NOMO-1 (cell line): Measurements from ENCODE around the gene SMIM14.
A peak's percentile ranks its signal among the peaks of the same experiment; 100 is the strongest.
"Not testable (repeated sequence)": the region's sequence is repeated elsewhere in the genome, so short reads cannot be mapped to it uniquely, and the experiment has no call there.

Experiments
- DNase-seq, 2 experiments: peaks; one replicate each; lab custom pipeline; 2025; ENCODE audit not compliant: unreplicated experiment in 2 of 2; lab: John Stamatoyannopoulos, UW

SMIM14 gene

DNA sequence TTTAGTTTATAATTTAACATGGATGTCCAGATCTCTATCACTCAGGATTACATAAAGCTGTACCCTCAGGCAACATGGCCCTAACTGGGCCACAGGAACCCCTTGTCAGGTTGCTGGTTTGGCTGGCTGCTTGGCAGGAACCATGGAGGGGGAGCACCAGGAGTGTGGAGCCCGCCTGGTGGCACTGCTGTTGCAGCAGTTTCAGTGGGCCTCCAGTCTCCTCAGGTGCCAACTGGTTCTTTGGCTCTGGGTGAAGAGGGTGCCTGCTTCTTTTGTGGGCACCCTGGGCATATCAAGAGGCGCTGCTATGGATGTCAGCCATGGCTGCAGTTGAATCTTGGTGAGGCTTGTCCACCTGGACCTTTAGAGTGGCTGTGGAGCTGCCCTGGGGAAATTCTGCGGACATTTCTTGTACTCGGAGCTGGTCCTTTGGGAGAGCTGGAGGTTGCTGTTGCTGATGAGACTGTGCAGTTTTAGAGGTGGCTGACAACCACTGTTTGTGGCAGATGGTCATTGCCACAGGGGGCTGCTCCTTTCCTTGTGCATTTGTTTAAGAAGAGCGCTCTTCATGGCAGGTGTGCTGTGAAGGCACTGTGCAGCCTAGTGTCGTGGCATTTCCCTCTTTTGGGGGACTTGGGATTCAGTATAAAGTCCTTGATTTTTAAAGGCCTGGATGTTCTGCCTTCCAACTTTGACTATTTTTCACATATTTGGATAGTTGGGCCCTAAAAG is 10.3 kb upstream of the SMIM14 start:
- DNase-seq = no peak

DNA sequence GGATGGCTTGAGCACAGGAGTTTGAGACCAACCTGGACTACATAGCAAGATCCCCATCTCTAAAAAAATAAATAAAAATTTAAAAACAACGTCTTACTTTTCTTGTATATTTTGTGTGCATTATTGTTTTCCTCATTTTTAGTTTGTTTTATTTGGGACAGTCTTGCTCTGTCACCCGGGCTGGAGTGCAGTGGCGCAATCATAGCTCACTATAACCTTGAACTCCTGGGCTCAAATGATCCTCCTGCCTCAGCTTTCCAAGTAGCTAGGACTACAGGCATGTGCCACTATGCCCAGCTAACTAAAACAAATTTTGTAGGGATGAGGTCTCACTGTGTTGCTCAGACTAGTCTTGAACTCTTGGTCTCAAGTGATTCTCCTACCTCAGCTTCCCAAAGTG is 9.5 kb upstream of the SMIM14 start:
- no peak for DNase-seq

DNA sequence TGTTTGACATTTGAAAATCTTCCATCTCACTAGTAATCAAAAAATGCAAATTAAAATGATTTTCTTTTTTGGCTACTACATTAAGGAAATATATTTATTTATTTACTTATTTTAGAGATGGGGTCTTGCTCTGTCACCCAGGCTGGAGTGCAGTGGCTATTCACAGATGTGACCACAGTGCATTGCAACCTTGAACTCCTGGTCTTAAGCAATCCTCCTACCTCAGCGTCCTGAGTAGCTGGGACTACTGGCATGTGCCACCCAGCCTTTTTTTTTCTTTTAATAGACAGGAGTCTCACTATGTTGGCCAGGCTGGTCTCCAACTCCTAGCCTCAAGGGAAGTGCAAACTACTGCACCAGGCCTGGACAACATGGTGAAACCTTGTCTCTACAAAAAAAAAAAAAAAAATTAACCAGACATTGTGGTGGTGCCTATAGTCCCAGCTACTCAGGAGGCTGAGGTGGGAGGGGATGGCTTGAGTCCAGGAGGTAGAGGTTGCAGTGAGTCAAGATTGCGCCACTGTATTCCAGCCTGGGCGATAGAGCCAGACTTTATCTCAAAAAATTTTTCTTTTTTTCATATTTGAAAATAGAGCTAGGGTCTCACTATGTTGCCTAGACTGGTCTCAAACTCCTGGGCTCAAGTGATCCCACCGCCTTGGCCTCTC is 4.4 kb upstream of the SMIM14 start:
- no peak for DNase-seq

DNA sequence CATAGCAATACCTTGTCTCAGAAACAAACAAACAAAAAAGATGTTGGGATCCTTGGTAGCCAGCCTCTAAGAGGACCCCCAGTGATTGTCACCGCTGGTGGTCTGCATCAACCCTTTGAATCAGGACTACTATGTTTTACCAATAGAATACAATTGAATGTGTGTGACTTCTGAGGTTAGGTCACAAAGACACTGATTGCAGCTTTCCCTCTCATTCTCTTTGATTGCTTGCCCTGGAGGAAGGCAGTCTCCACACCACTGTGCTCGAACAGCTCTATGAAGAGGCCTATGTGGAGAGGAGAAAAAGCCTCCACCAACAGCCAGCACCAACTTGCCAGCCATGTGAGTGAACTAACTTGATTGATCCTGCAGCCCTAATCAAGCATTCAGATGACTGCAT is 2.8 kb upstream of the SMIM14 start:
- no peak for DNase-seq

DNA sequence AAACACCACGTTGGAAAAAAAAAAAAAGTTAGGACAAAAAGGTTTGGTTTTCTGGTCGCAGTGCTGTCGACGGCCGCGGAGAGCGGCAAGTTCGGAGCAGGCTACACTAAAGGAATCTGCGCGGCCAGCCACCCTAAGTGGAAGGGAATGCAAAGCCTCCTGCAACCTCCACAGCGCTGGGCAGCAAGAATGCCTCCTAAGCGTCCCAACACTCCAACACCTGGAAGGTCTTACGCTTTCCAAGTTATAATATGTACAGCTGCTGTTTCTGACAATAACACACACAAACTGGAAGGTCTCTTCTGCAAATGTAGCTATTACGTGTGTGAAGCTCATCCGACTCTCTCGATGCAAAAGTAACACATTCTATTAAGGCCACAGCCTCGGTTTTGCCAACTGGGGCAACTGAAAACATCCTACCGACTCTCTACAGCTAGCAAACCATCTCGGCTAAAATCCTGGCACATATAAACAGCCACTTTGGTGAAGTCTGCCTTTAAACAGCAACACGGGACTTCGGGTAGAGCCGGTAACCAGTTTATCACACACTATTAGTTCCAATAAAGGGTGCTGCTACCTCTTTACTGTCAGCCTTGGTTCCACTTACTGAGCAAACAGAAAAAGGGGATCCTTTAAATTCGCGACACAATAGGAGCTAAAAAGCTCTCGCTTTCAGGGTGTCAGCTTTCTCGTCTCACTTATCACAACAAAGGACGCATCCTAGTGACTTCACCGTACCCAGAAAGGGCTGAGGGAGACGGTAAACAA is 895 bp downstream of the SMIM14 start:
- DNase-seq = peak; percentile 41 to 62

DNA sequence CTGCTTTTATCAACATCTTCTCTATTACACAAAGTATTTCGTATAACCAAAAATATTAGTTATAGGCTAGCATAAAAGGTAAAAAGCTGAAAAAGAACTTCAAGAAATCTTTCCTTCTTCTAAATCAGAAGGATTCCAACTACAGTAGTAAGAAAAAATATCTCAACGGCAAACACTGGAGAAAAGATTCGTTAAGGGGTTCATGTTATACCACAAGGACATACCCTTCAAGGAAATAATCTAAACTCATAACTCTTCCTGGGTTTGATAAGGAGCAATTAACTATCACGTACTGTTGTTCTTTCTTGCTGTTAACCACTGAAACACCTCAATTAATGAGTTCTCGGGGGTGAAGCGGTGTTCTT is 1.5 kb downstream of the SMIM14 start:
- DNase-seq = no peak

DNA sequence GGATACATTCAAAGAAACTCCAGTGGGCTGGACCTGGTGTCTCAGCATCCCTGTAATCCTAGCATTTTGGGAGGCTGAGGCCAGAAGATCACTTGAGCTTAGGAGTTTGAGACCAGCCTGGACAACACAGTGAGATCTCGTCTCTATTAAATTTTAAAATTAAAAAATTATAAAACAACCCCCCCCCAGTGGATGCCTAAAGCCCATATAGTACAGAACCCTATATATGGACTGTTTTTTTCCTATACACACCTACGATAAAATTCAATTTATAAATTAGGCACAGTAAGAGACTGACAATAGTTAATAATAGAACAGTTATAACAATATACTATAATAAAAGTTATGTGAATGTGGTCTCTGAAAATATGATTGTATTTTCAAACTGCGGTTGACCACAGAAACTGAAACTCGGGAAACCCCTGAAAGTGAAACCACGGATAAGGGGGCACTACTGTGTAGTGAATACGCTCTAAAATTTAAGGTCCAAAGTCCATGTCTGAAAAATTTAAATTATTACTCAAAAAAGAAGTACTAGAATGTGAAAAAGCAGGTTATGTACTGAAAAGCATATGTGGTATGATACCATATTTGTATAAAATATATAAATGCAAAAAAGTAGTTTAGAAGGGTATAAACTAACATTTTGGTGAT is 2.0 kb downstream of the SMIM14 start:
- peak in 1 of 2 experiments; percentile 68 for DNase-seq

DNA sequence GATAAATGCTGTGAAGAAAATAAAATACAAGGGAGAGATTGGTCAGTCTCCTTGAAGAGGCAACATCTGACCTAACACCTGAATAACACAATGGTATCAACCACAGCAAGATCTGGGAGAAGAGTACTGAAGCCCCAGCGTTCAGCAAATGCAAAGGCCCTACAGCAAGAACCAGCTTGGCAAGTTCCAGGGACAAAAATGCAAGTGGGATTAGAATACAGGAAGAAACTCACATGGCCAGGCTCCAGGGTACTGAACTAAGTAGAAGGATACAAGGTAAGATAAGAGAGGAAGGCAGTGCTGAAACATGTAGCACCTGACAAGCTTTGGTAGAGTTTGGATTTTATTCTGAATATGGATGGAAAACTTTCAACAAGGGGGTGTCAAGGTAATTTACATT is 3.6 kb downstream of the SMIM14 start:
- DNase-seq = no peak

DNA sequence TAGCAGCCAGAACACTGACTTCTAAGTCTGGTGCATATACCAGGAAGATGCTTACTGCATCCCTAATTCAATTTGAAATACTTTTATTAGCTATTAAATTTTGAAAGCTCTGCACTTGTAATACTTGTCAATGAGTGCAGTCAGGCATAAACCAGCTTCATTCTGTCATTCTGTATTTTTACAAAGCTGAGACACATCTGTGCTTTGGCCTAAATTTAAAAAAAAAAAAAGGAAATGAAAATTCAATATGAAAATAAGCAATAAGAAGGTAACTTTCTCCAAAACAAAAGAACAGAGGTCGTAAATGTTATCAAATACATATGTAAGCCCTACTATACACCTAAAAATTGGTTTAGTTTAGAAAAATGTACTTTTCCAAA is 7.0 kb downstream of the SMIM14 start:
- no peak for DNase-seq

DNA sequence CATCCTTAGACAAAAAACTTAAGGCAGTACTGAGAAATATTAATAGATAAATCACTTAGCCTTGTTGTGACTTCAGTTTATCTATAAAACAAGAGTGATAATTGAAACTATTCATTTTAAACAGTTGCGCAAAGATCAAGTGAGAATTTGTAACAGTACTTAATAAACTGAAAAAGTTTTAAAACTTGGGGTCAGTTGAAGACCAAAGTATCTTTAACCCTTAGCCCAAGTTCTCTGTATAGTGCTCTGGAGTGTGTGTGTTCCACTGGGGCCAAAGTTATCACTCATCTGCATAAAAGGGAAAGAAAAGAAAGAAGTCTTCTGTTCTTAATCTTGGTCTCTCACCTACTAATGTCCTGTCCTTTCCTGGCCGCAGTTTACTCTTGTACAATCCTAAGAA is 11.3 kb downstream of the SMIM14 start:
- no peak for DNase-seq

DNA sequence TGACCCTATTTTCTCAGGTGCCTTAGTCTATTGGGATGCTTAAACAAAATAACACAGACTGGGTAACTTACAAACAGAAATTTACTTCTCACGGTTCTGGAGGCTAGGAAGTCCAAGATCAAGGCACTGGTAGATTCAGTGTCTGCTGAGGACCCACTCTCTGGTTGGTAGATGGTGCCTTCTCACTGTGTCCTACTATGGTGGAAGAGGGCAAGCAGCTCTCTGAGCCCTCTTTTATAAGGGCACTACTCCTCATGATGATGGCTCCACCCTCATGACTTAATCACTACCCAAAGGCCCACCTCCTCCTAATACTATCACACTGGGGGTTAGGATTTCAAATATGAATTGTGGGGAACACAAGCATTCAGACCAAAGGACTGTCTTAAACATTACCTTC is 11.8 kb downstream of the SMIM14 start:
- no peak for DNase-seq

DNA sequence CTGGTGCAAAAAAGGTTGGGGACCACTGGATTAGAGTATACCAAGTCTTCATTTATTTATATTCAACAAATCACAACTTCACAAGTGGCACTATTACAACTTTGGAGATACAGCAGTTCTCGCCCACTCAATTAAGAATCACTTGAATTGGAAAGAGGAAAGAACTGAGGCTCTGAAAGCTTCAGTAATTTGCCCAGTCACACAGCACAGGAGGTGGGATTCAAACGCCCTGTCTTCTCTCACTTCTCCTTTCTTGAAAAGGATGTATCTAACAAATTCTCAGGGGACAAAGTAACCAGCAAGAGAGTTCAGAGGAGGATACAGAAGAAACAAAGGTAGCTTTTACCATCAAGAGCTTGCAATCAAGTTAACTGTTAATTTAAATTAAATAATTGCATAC is 12.4 kb downstream of the SMIM14 start:
- DNase-seq = peak; percentile 74 to 89

DNA sequence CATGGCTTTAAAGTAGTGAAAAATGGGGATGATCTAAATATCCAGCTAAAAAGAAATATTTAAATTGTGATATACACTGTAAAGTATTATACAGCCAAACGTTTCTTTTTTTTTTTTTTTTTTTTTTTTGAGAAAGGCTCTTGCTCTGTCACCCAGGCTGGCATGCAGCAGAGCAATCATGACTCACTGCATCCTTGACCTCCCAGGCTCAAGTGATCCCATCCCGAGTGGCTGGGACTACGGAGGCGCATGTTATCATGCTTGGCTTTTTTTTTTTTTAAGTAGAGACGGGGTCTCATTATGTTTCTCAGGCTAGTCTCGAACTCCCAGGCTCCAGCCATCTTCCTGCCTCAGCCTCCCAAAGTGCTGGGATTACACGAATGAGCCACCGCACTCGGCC is 17.1 kb downstream of the SMIM14 start:
- no peak for DNase-seq

DNA sequence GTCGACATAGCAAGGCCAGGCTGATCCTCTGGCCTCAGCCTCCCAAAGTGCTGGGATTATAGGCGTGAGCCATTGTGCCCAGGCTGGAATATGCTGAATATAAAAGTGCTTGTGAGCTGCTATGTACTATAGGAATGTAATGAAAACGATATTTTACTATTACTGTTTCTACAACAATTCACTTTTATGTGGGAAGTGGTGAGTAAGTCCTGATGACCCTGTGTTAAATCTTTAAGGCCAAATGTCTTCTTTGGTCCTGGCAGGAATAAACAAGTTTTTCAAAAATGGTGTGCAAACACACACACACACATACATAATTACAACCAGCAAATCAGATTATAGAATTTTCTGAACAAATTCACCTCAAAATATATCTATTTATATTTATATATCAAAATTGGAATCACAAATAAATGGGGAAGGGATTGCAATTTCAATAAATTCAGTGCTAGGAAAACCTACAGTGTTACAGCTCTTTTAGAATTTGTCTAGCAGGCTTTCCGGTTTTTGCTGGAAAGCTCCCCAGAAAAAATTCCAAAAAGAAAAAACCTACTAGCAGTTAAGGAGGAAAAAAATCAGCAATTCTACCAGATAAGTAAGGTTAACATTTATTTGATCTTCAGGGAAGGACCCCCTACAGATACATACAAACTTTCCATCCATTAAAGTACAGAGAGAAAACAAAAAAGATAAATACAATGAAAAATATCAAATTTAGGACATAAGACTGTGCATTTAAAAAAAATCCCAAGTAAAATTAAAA is 17.9 kb downstream of the SMIM14 start:
- DNase-seq = no peak

DNA sequence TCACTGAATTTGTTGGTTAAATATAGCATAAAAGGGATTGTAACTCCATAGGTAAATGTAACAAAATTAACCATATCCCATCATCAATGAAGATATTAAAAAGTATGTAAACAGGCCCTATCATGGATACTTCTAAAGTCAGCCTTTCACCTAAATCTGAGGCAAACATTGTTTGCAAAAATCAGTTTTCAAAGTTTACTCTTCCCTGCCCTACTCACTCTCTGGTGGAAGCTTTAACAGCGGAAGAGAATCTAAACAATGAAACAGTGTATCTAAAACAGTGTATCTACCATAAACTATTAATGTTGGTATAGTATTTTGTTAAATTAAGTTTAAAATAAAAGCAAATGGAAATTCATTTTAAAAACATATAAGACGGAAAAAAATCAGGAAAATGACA is 21.1 kb downstream of the SMIM14 start:
- no peak for DNase-seq

DNA sequence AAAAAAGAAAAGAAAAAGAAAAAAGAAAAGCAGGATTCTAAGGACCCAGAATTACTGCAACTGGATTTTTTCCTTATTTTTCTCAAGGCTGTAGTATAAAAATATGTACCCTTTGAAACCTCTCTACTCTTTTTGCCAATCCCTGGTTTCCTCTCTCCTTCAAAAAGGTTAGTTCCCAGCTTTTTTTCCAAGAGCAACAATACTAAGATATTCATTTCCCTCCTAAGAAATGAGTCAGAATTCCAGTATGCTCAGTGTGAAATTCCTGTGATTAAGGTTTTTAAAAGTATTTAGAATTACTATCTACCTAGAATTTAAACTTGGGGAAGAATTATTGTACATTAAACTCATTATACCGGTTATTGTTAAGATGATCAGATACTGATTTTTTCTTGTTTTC is 22.0 kb downstream of the SMIM14 start:
- no peak for DNase-seq

DNA sequence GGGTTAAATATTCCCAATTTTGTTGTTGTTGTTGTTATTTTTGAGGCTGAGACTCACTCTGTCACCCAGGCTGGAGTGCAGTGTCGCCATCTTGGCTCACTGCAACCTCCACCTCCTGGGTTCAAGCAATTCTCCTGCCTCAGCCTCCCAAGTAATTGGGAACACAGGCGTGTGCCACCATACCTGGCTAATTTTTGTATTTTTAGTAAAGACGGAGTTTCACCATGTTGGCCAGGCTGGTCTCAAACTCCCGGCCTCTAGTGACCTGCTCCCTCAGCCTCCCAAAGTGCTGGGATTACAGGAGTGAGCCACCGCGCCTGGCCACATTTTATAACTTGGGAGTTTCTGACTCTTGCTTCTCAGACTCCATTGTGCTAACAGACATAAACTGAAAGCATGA is 22.6 kb downstream of the SMIM14 start:
- DNase-seq = not testable (repeated sequence)

DNA sequence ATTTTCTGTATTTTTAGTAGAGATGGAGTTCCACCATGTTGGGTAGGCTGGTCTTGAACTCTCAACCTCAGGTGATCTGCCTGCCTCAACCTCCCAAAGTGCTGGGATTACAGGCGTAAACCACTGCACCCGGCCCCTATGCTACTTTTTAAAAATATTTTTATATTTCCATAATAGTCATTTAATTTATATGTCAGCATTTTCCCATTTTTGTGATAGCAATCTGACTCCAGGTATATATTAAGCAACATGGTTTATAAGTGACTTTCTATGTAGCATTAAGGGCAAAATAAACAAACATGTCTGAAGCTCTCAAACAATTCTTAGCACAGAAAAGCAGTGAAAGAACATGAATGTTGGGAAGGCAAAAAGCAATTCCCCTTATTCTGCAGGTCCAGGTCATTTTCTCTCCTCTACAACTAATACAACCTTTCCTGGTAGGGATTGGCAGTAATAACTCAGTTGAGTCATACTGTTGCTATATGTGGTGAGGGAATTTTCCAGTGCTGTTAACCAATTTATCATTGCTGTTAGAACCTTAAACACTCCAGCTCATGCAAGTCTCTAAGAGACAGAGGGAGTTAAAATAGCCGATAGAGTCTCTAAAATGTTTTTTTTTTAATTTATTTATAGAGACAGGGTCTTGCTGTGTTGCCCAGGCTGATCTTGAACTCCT is 24.0 kb downstream of the SMIM14 start:
- DNase-seq = peak in 1 of 2 experiments; percentile 29

DNA sequence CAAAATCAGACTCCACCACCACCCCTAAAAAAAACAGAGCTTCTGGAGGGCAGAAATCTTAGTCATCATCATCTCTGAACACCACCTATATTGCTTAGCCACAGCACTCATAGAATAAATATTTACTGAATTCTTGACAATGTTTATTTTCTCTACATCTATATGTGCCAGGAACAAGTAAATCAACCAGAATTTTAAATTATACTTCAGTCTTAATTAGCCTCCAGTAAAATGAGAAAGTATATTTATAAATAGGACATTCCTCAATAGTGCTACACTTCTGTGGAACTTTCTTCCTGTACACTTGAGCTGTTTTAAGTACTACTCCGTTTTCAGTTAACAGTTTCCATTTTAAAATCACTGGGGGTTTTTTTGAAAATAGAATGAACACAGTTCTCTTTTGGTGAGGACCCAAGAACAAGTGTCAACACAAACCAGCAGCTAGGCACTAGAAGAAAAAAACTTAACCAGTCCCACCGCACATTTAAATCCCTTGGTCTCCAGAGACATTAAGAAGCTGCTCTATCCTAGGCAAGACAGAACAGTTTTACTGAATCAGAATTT is 25.5 kb downstream of the SMIM14 start:
- no peak for DNase-seq

DNA sequence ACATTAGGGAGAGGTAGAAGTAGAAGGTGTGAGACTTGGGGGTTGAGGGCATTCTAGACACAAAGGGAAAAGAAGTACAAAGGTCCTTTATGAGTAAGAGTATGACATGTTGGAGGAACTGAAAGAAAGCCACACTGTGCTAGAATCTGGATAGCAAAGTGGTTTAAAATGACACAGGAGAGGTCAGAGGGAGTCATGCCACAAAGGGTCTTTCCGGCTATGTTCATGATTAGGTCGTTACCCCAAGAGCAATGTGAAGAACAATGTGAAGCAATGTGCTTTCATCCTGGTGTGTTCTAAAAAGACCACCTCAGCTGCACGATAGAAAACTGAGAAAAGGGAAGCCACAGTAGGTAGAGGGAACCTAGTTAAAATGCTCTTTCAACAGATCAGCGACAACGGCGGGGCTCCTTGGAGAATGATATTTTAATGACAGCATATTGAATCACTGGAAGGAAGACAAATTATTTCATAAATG is 29.2 kb downstream of the SMIM14 start:
- peak; percentile 72 to 99 for DNase-seq
